GM21825 (cell line): Measurements from ENCODE around the gene RBCK1.
"Not testable (repeated sequence)": the region's sequence is repeated elsewhere in the genome, so short reads cannot be mapped to it uniquely, and the experiment has no call there.

Source experiments
- ATAC-seq: cut with Tn5 transposase; IDR thresholded peaks from one replicate; pipeline ENCODE4 v1.9.1; 2021; ENCODE audit warnings: mild to moderate bottlenecking, moderate library complexity; ENCODE audit not compliant: unreplicated experiment

The RBCK1 gene

DNA sequence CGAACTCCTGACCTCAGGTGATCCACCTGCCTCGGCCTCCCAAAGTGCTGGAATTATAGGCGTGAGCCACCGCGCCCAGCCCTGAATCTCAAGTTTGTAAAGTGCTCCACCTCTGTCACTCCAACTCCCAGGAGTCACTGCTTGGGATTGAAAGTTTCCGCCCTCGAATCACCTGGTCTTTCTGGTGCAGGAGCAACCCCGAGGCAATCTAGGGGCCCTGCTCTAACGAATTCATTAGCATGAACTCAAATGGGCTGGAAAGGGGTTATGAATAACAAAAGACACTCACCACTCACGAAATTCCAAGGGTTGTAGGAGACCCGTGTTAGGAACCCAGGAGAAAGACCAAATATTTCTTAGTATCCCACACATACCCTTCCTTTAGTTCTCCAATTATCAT lies 26.1 kb downstream of the RBCK1 start:
- no peak for ATAC-seq

DNA sequence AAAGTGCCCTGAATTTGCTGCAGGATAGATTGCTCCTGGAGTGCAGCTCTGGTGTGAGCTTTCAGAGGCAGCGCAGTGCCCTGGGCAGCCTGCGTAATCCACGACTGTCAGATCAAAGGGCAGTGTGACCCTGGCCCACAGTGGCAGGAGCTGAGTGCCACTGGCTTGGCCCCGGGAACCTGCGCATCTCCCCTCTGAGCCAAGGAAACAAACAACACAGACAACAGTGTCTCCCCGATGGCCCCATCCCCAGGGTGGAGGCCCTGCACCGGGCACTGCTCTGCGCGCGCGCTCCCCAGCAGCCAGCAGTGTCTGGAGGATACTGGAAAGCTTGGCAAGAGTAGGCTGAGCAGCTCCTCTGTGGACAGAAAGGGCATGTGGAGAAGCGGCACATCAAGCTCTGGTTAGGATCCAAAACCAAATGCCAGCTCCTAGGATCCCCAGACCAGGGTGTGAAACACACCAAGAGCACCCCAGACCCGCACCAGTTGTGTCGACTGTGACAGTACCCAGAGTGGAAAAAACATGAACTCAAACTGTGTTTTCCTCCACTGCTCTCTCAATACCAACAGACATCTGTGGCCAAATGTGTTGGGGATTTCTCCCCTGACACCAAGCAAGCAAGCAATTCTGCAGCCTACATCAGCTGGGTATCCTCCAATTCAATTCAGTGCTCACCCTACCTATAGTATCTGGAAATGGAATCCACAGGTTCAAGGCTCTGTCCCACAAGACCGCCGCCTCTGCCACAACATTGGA lies 26.7 kb downstream of the RBCK1 start:
- no peak for ATAC-seq

- no peak for ATAC-seq
Observed at GRCh38 chr20:435558-435957, 27.5 kb downstream of the RBCK1 start.

- no peak for ATAC-seq
Observed at GRCh38 chr20:436476-436875, 28.4 kb downstream of the RBCK1 start.

DNA sequence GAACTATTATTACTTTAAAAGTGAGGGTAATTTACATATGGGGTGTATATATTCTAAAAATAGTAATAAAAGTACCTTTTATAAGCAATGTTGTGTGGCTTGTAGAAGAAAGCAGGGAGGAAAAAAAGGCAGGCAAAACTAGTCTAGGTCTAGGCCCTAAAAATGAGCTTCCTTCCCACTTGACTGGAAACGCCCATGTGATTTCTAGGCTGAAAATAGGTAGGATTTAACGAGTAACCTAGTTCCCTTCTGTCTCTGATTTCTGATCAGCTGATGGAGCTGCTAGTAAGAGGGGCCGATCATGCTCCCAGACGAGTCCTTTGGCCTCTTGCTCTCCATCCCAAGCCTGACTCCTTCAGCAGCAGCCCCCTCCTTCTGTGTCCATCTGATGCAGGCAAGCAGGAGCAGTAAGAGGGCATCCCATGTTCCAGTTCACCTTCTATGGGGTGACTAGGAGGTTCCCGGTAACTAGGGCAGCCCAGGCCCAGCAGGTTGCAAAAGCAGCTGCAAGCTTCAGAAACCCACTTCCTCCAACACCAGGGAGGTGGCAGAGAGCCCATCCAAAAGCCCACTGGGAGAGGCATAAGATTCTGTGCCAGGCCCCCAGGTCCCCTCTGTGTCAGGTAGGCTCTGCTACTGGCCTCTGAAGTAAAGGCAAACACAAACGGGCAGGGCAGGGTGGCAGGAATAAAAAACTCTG lies 29.8 kb downstream of the RBCK1 start:
- ATAC-seq = no peak

GRCh38 chr20:438571-439469 lies 30.7 kb downstream of the RBCK1 start:
- no peak for ATAC-seq

- ATAC-seq = no peak
Observed at GRCh38 chr20:440148-440547, 32.0 kb downstream of the RBCK1 start.

- ATAC-seq = no peak
Observed at GRCh38 chr20:440636-441035, 32.5 kb downstream of the RBCK1 start.

DNA sequence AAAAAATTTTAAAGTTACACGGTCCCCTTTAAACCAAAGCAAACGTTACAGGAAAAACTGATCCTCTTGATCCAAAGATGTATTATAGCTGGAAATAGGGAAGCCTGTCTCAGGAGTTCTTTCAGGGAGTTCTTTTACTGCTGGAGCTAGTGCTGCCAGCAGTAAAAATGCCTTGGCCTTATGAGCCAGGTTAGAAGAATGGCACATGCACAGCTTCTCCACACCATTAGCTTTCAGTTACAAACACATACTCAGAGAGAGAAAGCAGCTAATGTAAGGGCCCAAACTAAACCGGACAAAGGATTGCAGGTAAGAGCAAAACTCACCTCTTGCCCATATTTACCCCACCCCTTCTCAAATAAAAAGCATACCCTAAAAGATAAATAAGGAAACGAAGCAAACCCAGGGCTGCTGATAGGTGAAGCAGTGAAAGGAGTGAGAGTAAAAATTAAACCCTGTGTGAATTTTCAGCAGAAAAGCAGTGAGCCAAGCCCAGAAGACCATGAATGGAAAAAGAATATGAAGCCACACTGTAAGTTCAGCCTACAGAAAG lies 35.2 kb downstream of the RBCK1 start:
- ATAC-seq = no peak

DNA sequence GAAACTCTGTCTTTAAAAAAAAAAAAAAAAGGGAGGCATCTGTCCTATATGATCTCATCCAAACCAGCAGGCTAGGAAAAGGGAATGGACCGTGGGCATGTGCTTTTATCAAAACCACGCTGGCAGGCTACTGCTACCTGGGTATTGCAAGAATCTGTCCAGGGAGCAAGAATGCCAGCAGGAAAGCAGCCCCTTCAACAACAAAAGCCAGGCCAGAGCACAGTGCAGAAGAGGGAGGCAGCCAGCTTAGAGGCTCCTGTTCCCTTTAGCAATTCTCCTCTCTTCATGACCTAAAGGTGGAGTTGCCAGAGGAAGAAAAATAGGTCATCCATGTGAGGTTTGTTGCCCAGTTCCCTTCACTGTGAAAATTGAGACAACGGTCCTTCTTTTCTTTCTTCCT lies 36.0 kb downstream of the RBCK1 start:
- no peak for ATAC-seq

- ATAC-seq = no peak
Observed at GRCh38 chr20:444862-445426, 36.8 kb downstream of the RBCK1 start.

DNA sequence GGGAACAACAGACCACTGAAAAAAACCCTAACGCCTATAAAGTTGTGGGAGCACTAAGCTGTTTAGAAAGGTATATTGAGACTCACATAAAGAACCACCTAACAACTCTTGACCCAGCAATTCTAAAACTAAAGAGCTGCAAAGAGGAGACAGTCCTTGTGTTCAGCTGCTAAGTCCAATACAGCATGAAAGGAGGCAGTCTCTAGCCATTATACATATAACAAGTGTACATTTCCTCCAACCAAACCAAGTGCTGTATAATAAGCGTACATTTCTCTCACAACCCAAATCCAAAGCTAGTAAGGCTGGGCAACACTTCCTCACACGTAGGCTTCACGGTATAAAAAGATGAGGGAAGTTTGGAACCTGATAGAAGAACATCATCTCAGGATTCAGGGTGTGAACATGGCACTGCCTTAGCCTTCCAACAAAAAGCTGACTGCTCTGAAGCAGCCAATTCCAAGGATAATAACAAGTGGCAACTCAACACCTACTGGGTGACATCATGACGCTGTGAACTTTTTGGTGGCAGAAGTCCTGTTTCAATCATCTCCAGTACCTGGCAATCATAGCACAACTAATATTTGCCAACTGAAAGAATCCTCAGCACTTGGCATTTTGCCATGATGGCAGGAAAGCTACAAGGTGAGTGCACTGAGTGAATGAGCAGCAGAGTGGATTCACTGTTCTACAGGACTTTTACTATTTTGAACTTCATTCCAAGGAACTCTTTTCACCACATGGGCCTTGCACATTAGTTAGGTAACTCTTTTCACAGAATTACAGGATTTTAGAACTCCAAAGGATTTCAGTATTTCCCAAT lies 37.6 kb downstream of the RBCK1 start:
- no peak for ATAC-seq

- not testable (repeated sequence) for ATAC-seq
Observed at GRCh38 chr20:452021-452420, 43.9 kb downstream of the RBCK1 start.

DNA sequence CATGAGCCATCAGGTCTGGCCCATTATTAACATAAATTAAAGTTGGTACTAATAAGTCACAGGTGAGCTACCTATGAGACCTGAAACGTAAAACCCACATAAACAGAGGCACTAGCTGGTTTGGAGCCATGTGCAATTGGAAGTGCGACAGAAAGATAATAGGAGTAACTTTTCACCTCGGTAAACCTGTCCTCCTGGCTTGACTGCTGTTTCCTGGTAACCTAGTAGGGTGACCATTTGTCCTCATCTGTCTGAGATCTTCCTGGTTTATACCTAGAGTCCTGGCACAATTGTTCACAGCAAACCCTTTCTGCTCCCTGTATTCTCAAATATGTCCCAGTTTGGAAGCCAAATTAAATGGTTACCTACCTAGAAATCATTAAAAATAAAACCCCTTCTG lies 46.9 kb downstream of the RBCK1 start:
- ATAC-seq = no peak

GRCh38 chr20:458776-459175 lies 50.7 kb downstream of the RBCK1 start:
- ATAC-seq = no peak

DNA sequence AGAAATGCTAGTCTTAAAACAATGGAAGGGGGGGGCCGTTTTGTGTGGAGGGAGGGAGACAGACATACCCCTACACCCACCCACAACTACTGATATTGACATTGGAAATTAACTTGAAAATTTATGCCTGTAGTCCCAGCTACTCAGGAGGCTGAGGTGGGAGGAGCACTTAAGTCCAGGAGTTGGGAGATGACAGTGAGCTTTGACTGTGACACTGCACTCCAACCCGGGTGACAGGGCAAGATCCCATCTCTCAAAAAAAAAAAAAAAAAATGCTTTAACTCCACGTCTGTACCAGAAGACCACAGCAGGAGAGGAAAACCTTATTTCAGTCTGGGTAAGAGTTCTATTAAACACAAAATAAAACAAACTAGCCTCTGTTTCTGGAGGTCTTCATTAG lies 52.1 kb downstream of the RBCK1 start:
- no peak for ATAC-seq

- ATAC-seq = no peak
Observed at GRCh38 chr20:460707-461106, 52.6 kb downstream of the RBCK1 start.

GRCh38 chr20:461254-462198 lies 53.4 kb downstream of the RBCK1 start:
- ATAC-seq = peak; percentile 37
